H1 (cell line): ENCODE measurements around the gene SMARCB1. TPM values are rescaled to one million over a fixed set of nuclear protein-coding genes. Genes with fewer than 3 reads are reported as not detected.
A peak's percentile ranks its signal among the peaks of the same experiment; 100 is the strongest.

Experiments
- CTCF ChIA-PET: fragments of 300-600 bp; sonication (Branson Sonifier 250); formaldehyde crosslinking; loops from one replicate; lab custom pipeline; 2021; ENCODE audit not compliant: partially characterized antibody; lab: Charles Lee
- POLR2A ChIA-PET: fragments of 300-600 bp; sonication (Branson Sonifier 250); formaldehyde crosslinking; loops from one replicate; lab custom pipeline; 2021; ENCODE audit warnings: inconsistent platforms; ENCODE audit not compliant: partially characterized antibody; lab: Charles Lee
- DNase-seq, 2 experiments: peaks; one replicate each; pipeline versions ENCODE4 v3.0.0 to v3.0.0-alpha.2; 2010 to 2022; ENCODE audit warnings: low spot score in 2 of 2, low read depth in 1 of 2, mixed read lengths in 1 of 2
- FAIRE-seq: peaks from 2 replicates; lab custom pipeline; 2011; peaks lifted over from hg19 to GRCh38; lab: Jason Lieb, UNC
- H2AFZ ChIP-seq: 2 replicates; pipeline ENCODE4 v1.8.1; 2012; ENCODE audit warnings: low read length, inconsistent platforms
- H2AK5ac ChIP-seq: 2 replicates; pipeline ENCODE4 v1.6.1; 2013; ENCODE audit warnings: low read depth, low read length
- H2BK120ac ChIP-seq: replicated peaks from 2 replicates; pipeline ENCODE3; 2013; ENCODE audit warnings: low read depth, low read length, inconsistent platforms
- H2BK12ac ChIP-seq: 2 replicates; pipeline ENCODE4 v1.6.1; 2013; ENCODE audit warnings: low read depth, low read length
- H2BK15ac ChIP-seq: 2 replicates; pipeline ENCODE4 v1.6.1; 2013; ENCODE audit warnings: low read length
- H2BK20ac ChIP-seq: 2 replicates; pipeline ENCODE4 v1.6.1; 2013; ENCODE audit warnings: low read length
- H2BK5ac ChIP-seq: 2 replicates; pipeline ENCODE4 v1.6.1; 2013; ENCODE audit warnings: low read depth, low read length
- H3K14ac ChIP-seq: 2 replicates; pipeline ENCODE4 v1.6.1; 2013; ENCODE audit warnings: inconsistent platforms; ENCODE audit not compliant: insufficient read length
- H3K18ac ChIP-seq: 2 replicates; pipeline ENCODE4 v1.6.1; 2013; ENCODE audit warnings: low read length; ENCODE audit errors: extremely low read depth
- H3K23ac ChIP-seq: 2 replicates; pipeline ENCODE4 v1.6.1; 2013; ENCODE audit warnings: inconsistent platforms; ENCODE audit not compliant: insufficient read length
- H3K23me2 ChIP-seq: 2 replicates; pipeline ENCODE4 v1.6.1; 2013; ENCODE audit warnings: low read depth, low read length
- H3K27ac ChIP-seq: 2 replicates; pipeline ENCODE4 v1.6.1; 2011; ENCODE audit warnings: low read depth, low read length, inconsistent platforms
- H3K27me3 ChIP-seq, 4 experiments: replicated peaks in 1 of 4; 1 replicate in 1 of 4; 2 replicates in 3 of 4; pipeline versions ENCODE4 v1.6.1 to v1.8.1; 2011 to 2013; ENCODE audit warnings: low read length in 3 of 4, mild to moderate bottlenecking in 3 of 4, inconsistent platforms in 2 of 4, mixed read lengths in 2 of 4, moderate library complexity in 1 of 4; ENCODE audit not compliant: control insufficient read depth in 3 of 4, insufficient read depth in 3 of 4; ENCODE audit errors: extremely low read depth in 1 of 4
- H3K36me3 ChIP-seq, 4 experiments: 2 replicates each; pipeline versions ENCODE4 v1.6.1 to v1.8.1; 2011 to 2013; ENCODE audit warnings: mild to moderate bottlenecking in 4 of 4, low read length in 3 of 4, moderate library complexity in 2 of 4, control low read depth in 1 of 4, inconsistent platforms in 1 of 4; ENCODE audit not compliant: insufficient read depth in 4 of 4, control insufficient read depth in 2 of 4
- H3K4ac ChIP-seq: replicated peaks from 2 replicates; pipeline ENCODE3; 2013; ENCODE audit warnings: low read length, low read depth, mixed read lengths, inconsistent platforms; ENCODE audit not compliant: insufficient read length
- H3K4me1 ChIP-seq, 4 experiments: replicated peaks in 1 of 4; 1 replicate in 1 of 4; 2 replicates in 3 of 4; pipeline versions ENCODE4 v1.6.1 to v1.8.1; 2011 to 2013; ENCODE audit warnings: low read length in 3 of 4, inconsistent platforms in 2 of 4, mixed read lengths in 1 of 4; ENCODE audit not compliant: insufficient read depth in 4 of 4, control insufficient read depth in 3 of 4
- H3K4me2 ChIP-seq, 2 experiments: 2 replicates each; pipeline versions ENCODE4 v1.6.1 to v1.8.1; 2011 to 2013; ENCODE audit warnings: low read depth in 2 of 2, low read length in 2 of 2, control low read depth in 1 of 2, inconsistent platforms in 1 of 2, mild to moderate bottlenecking in 1 of 2; ENCODE audit not compliant: insufficient read depth in 1 of 2
- H3K4me3 ChIP-seq, 4 experiments: fragments of 200-600, 300-600 bp in 1 of 4; sonication (generic), shearing (Covaris generic), sonication (Bioruptor Twin) in 1 of 4; 2 replicates each; pipeline versions ENCODE4 v1.5.1 to v1.8.1; 2011 to 2016; ENCODE audit warnings: low read length in 4 of 4, low read depth in 3 of 4, control low read depth in 2 of 4, inconsistent platforms in 2 of 4, mild to moderate bottlenecking in 2 of 4, mixed read lengths in 1 of 4, moderate library complexity in 1 of 4; ENCODE audit not compliant: insufficient read depth in 2 of 4; ENCODE audit errors: extremely low read depth in 1 of 4
- H3K56ac ChIP-seq: replicated peaks from 2 replicates; pipeline ENCODE3; 2013; ENCODE audit warnings: low read depth, mild to moderate bottlenecking, mixed read lengths, low read length, inconsistent platforms; ENCODE audit not compliant: insufficient read length
- H3K79me1 ChIP-seq: 2 replicates; pipeline ENCODE4 v1.6.1; 2013; ENCODE audit warnings: low read depth, low read length, control low read depth
- H3K79me2 ChIP-seq, 2 experiments: 2 replicates each; pipeline versions ENCODE4 v1.6.1 to v1.8.1; 2012 to 2013; ENCODE audit warnings: low read length in 2 of 2, mild to moderate bottlenecking in 2 of 2, inconsistent platforms in 1 of 2; ENCODE audit not compliant: insufficient read depth in 2 of 2, control insufficient read depth in 1 of 2
- H3K9ac ChIP-seq, 4 experiments: replicated peaks in 1 of 4; 1 replicate in 1 of 4; 2 replicates in 3 of 4; pipeline versions ENCODE4 v1.6.1 to v1.8.1; 2011 to 2013; ENCODE audit warnings: low read depth in 3 of 4, low read length in 3 of 4, control low read depth in 2 of 4, mild to moderate bottlenecking in 2 of 4, moderate library complexity in 2 of 4, inconsistent platforms in 1 of 4; ENCODE audit errors: extremely low read depth in 1 of 4
- H3K9me3 ChIP-seq, 2 experiments: 2 replicates each; pipeline versions ENCODE4 v1.6.1 to v1.8.1; 2012 to 2013; ENCODE audit warnings: mild to moderate bottlenecking in 2 of 2, moderate library complexity in 2 of 2, control low read depth in 1 of 2, inconsistent platforms in 1 of 2, low read depth in 1 of 2, low read length in 1 of 2, mixed read lengths in 1 of 2; ENCODE audit not compliant: insufficient read depth in 2 of 2
- H4K20me1 ChIP-seq, 2 experiments: replicated peaks in 1 of 2; 2 replicates each; pipeline versions ENCODE3 to v1.8.1; 2011 to 2013; ENCODE audit warnings: inconsistent platforms in 2 of 2, low read length in 2 of 2, mild to moderate bottlenecking in 1 of 2; ENCODE audit not compliant: insufficient read depth in 2 of 2, control insufficient read depth in 1 of 2
- H4K5ac ChIP-seq: 2 replicates; pipeline ENCODE4 v1.6.1; 2013; ENCODE audit warnings: low read length, low read depth, mixed read lengths, inconsistent platforms; ENCODE audit not compliant: insufficient read length
- H4K8ac ChIP-seq: 2 replicates; pipeline ENCODE4 v1.8.0; 2013; ENCODE audit warnings: mild to moderate bottlenecking, moderate library complexity, low read length, inconsistent platforms; ENCODE audit not compliant: insufficient read depth; ENCODE audit errors: extremely low read depth
- H4K91ac ChIP-seq: replicated peaks from 2 replicates; pipeline ENCODE3; 2013; ENCODE audit warnings: low read length, mixed read lengths, inconsistent platforms; ENCODE audit not compliant: insufficient read length
- CBX5 ChIP-seq: fragments of 300-800, 300-1000 bp; sonication (generic); IDR thresholded peaks from 2 replicates; pipeline ENCODE4 v1.7.1; 2016; ENCODE audit warnings: antibody characterized with exemption, low read length, low read depth
- CEBPB ChIP-seq: IDR thresholded peaks from 2 replicates; pipeline ENCODE4 v1.6.1; 2012; ENCODE audit warnings: low read depth, low read length
- CHD1 ChIP-seq: IDR thresholded peaks from 2 replicates; pipeline ENCODE4 v1.6.1; 2012; ENCODE audit warnings: low read depth, low read length, improper control_type of control experiment
- JUND ChIP-seq: IDR thresholded peaks from 2 replicates; pipeline ENCODE4 v1.6.1; 2011; ENCODE audit warnings: mild to moderate bottlenecking, improper control_type of control experiment, low read length
- NANOG ChIP-seq: IDR thresholded peaks from 2 replicates; pipeline ENCODE4 v1.6.1; 2011; ENCODE audit warnings: low read length, low read depth, mild to moderate bottlenecking, inconsistent platforms; ENCODE audit not compliant: insufficient read depth, poor library complexity, severe bottlenecking
- PHF8 ChIP-seq: fragments of 200-600 bp; sonication (generic); conservative IDR thresholded peaks from 2 replicates; pipeline ENCODE4 v1.7.1; 2012; ENCODE audit warnings: low read depth, mild to moderate bottlenecking, inconsistent platforms, low read length, moderate library complexity
- POLR2AphosphoS5 ChIP-seq: IDR thresholded peaks from 2 replicates; pipeline ENCODE4 v1.6.1; 2011; ENCODE audit warnings: low read depth, low read length
- RNF2 ChIP-seq: fragments of 200-900, 300-1000 bp; sonication (generic); IDR thresholded peaks from 2 replicates; pipeline ENCODE4 v1.7.1; 2016; ENCODE audit warnings: borderline replicate concordance, low read depth, mild to moderate bottlenecking, antibody characterized with exemption, low read length; ENCODE audit not compliant: poor library complexity, severe bottlenecking; ENCODE audit errors: missing control alignments
- SP1 ChIP-seq: IDR thresholded peaks from 2 replicates; pipeline ENCODE4 v1.6.1; 2011; ENCODE audit warnings: low read depth, low read length
- SP4 ChIP-seq: IDR thresholded peaks from 2 replicates; pipeline ENCODE4 v1.6.1; 2012; ENCODE audit warnings: low read length, inconsistent platforms
- TAF1 ChIP-seq: IDR thresholded peaks from 2 replicates; pipeline ENCODE4 v1.6.1; 2011; ENCODE audit warnings: mild to moderate bottlenecking, low read depth, low read length
- TBP ChIP-seq: IDR thresholded peaks from 2 replicates; pipeline ENCODE4 v1.6.1; 2011; ENCODE audit warnings: low read depth, low read length, improper control_type of control experiment
- ZNF274 ChIP-seq: IDR thresholded peaks from 2 replicates; pipeline ENCODE4 v1.7.0; 2012; ENCODE audit warnings: low read length, borderline replicate concordance; ENCODE audit errors: extremely low read depth
- WGBS, 2 experiments: shearing (Covaris generic) in 1 of 2; methylation state at CpG; one replicate each; pipeline versions ENCODE4 v1.1.6 to v1.1.7; 2013 to 2015; ENCODE audit warnings: low lambda C conversion rate in 2 of 2, mixed read lengths in 2 of 2, inconsistent platforms in 1 of 2, low coverage in 1 of 2, missing lambda C conversion rate in 1 of 2; ENCODE audit not compliant: insufficient replicate concordance in 2 of 2, insufficient coverage in 1 of 2, insufficient read length in 1 of 2; ENCODE audit errors: extremely low coverage in 1 of 2, missing lambda C conversion rate in 1 of 2; 5-methylcytosine and 5-hydroxymethylcytosine counted together
- polyA plus RNA-seq, 7 experiments: library from polyadenylated mRNA; depleted of rRNA in 3 of 7; stranded (reverse) in 5 of 7; unstranded in 2 of 7; fragments of >200 nt in 5 of 7; fragments of 200-250 nt in 2 of 7; gene quantifications; 1 replicate in 5 of 7; 2 replicates in 1 of 7; 4 replicates in 1 of 7; pipeline versions ENCODE4 v1.2.1 to v1.2.3, GENCODE V29; 2011 to 2013; ENCODE audit warnings: missing spikeins in 2 of 7, mixed read lengths in 2 of 7
- total RNA-seq: library from RNA; stranded (reverse); fragmentation: NEBNext Ultra II Directional; extraction: Animal tissue kit (Norgen Biotek cat#: 25700); gene quantifications from 2 replicates; pipeline ENCODE4 v1.2.1, GENCODE V29; 2021

SMARCB1 gene
- total and polyA plus RNA-seq, 2 of the 8 experiments (the other 6 are each of a cell fraction or from before 2014, with no cell fraction given) = 116 to 145 TPM

GRCh38 chr22:23777776-23778576 is 8.8 kb upstream of the SMARCB1 start:
- Histone ChIP-seq H3K23ac (no peak overlapping the region), H3K23me2 (peaks cover 6% of the 10 kb centered on the region; the same call in 1 of the 2 replicates), H4K91ac (no peak overlapping the region), H3K9me3 (no peaks in the 10 kb centered on the region), H2AK5ac (no peak overlapping the region), H2BK15ac (no peak overlapping the region), H3K4me2 (no peak overlapping the region), H2AFZ (no peak overlapping the region), H3K27me3 (peaks cover 0 to 19% (median 12%) of the 10 kb centered on the region in 4 experiments; a peak in 5 of 7 replicates), H4K20me1 (peaks cover 2 to 4% of the 10 kb centered on the region in 2 experiments), H3K79me1 (no peaks in the 10 kb centered on the region), H3K56ac (no peak overlapping the region), H3K14ac (no peak overlapping the region), H4K5ac (no peak overlapping the region), H4K8ac (no peak overlapping the region), H3K27ac (no peak overlapping the region), H3K4ac (peak overlapping the region; percentile 88), H3K79me2 (no peaks in the 10 kb centered on the region), H3K36me3 (no peaks in the 10 kb centered on the region), H3K18ac (no peak overlapping the region), H3K9ac (no peak overlapping the region; a peak in 1 of 7 replicates), H2BK120ac (no peak overlapping the region), H2BK12ac (peak overlapping the region; percentile 80), H2BK5ac (no peak overlapping the region), H2BK20ac (no peak overlapping the region), H3K4me3 (no peak overlapping the region), H3K4me1 (peaks cover 0 to 11% (median 4%) of the 10 kb centered on the region in 4 experiments; a peak in 3 of 7 replicates)
- ChIA-PET POLR2A (interaction anchor here (1.6 to 3.9 kb wide), 3 partner anchors 9 to 15 kb away, joined by 3 to 21 read pairs (median 19); partner anchors contain the start of genes CHCHD10 and SMARCB1), CTCF (interaction anchor here (1.0 to 5.8 kb wide), 3 partner anchors 9 to 72 kb away, joined by 3 to 42 read pairs (median 11); partner anchors contain the start of gene SMARCB1)
- no peak for DNase-seq
- FAIRE-seq = no peak
- WGBS, 2 experiments = 88% methylated on average over 11 of the region's 11 CpGs; no CpG with 5 or more reads in 1 of the 2 experiments
- TF ChIP-seq RNF2 (no peak), SP4 (no peak), SP1 (no peak), PHF8 (no peak), TBP (no peak), NANOG (no peak), TAF1 (no peak), ZNF274 (no peak), CHD1 (no peak), POLR2AphosphoS5 (no peak), CBX5 (no peak), JUND (no peak), CEBPB (no peak)
